Upper lobe of left lung (tissue), 6 donors: Measurements from ENCODE around the gene BRI3. TPM values are rescaled to one million over a fixed set of nuclear protein-coding genes. Genes with fewer than 3 reads are reported as not detected.

Source experiments
- ATAC-seq, 2 donors: fragments of 200-7000 bp; cut with Tn5 transposase; one replicate each; pipeline ENCODE4 v1.9.1; 2022; ENCODE audit warnings: mild to moderate bottlenecking in 2 of 2, moderate library complexity in 2 of 2; ENCODE audit not compliant: low FRiP score in 2 of 2
- DNase-seq, 2 donors: peaks; one replicate each; pipeline ENCODE4 v3.0.0-alpha.2; 2019 to 2020
- H3K27ac ChIP-seq, 4 donors: fragments of 200-600 bp; sonication (generic); one replicate each; pipeline ENCODE4 v1.5.1; 2016 to 2019
- H3K27me3 ChIP-seq, 4 donors: fragments of 200-600 bp; sonication (generic); one replicate each; pipeline ENCODE4 v1.5.1; 2017 to 2019
- H3K36me3 ChIP-seq, 4 donors: fragments of 200-600 bp; sonication (generic); one replicate each; pipeline ENCODE4 v1.5.1; 2016 to 2019
- H3K4me1 ChIP-seq, 4 donors: fragments of 200-600 bp; sonication (generic); one replicate each; pipeline ENCODE4 v1.5.1; 2018 to 2019
- H3K4me3 ChIP-seq, 4 donors: fragments of 200-600 bp; sonication (generic); one replicate each; pipeline ENCODE4 v1.5.1; 2017 to 2019; ENCODE audit warnings: mild to moderate bottlenecking in 2 of 4, moderate library complexity in 1 of 4
- H3K9me3 ChIP-seq, 4 donors: fragments of 200-600 bp; sonication (generic); one replicate each; pipeline ENCODE4 v1.5.1; 2018 to 2019
- EP300 ChIP-seq, 4 donors: sonication (generic); formaldehyde crosslinking; IDR thresholded peaks; one replicate each; pipeline ENCODE4 v1.5.1; 2017; ENCODE audit warnings: antibody characterized with exemption in 4 of 4, control low read depth in 2 of 4
- POLR2A ChIP-seq, 4 donors: fragments of 450-650 bp; IDR thresholded peaks; one replicate each; pipeline ENCODE4 v1.5.1; 2016 to 2017; ENCODE audit warnings: antibody characterized with exemption in 4 of 4, mild to moderate bottlenecking in 2 of 4
- POLR2AphosphoS5 ChIP-seq, 2 donors: sonication (generic); formaldehyde crosslinking; IDR thresholded peaks; one replicate each; pipeline ENCODE4 v1.5.1; 2017; ENCODE audit warnings: antibody characterized with exemption in 2 of 2
- WGBS, 2 donors: methylation state at CpG; one replicate each; pipeline ENCODE4 v1.1.5; 2017 to 2018; 5-methylcytosine and 5-hydroxymethylcytosine counted together
- total RNA-seq, 6 donors: library from RNA; depleted of rRNA in 4 of 6; stranded (reverse); fragments of >200 nt in 4 of 6; gene quantifications; one replicate each; pipeline versions ENCODE4 v1.1.0 to v1.2.1, GENCODE V29; 2016 to 2021
- TF ChIP-seq, protein P1 (sequence below), 6 experiments: fragments of 450-650 bp in 4 of 6; fragments of 200-600 bp in 2 of 6; sonication (generic) in 2 of 6; IDR thresholded peaks; one replicate each; pipeline ENCODE4 v1.5.1; 2016 to 2019; ENCODE audit warnings: antibody characterized with exemption in 6 of 6
- donor health status: DM: no; HTN: no; CAD: no; lungs with moderate emphysema.
- donor health status: DM: no; HTN: yes; CAD: no; lungs with severe emphysema.

BRI3 gene
- total RNA-seq, 6 donors from 2014 or later, result 113 to 703 (median 143) TPM

GRCh38 chr7:98324782-98325181, 43.3 kb downstream of the BRI3 start:
- Histone ChIP-seq H3K27me3 (no peaks in the 10 kb centered on the region), H3K27ac (no peak overlapping the region), H3K9me3 (no peaks in the 10 kb centered on the region), H3K4me3 (no peak overlapping the region), H3K36me3 (no peaks in the 10 kb centered on the region), H3K4me1 (no peaks in the 10 kb centered on the region)
- no peak for ATAC-seq
- TF ChIP-seq EP300 (IDR thresholded peaks at IDR 0.05), result no peak
- TF ChIP-seq POLR2A (IDR thresholded peaks at IDR 0.05), result no peak
- TF ChIP-seq POLR2AphosphoS5 (IDR thresholded peaks at IDR 0.05), result no peak
- TF ChIP-seq, protein P1, sequence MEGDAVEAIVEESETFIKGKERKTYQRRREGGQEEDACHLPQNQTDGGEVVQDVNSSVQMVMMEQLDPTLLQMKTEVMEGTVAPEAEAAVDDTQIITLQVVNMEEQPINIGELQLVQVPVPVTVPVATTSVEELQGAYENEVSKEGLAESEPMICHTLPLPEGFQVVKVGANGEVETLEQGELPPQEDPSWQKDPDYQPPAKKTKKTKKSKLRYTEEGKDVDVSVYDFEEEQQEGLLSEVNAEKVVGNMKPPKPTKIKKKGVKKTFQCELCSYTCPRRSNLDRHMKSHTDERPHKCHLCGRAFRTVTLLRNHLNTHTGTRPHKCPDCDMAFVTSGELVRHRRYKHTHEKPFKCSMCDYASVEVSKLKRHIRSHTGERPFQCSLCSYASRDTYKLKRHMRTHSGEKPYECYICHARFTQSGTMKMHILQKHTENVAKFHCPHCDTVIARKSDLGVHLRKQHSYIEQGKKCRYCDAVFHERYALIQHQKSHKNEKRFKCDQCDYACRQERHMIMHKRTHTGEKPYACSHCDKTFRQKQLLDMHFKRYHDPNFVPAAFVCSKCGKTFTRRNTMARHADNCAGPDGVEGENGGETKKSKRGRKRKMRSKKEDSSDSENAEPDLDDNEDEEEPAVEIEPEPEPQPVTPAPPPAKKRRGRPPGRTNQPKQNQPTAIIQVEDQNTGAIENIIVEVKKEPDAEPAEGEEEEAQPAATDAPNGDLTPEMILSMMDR (IDR thresholded peaks at IDR 0.05), result no peak
- 91 to 95% methylated on average over 6 of the region's 6 CpGs for WGBS, 2 donors
- DNase-seq, result no peak

GRCh38 chr7:98329100-98329790, 47.8 kb downstream of the BRI3 start:
- ATAC-seq (no peak), DNase-seq (no peak)
- H3K27ac ChIP-seq, result no peak overlapping the region
- H3K4me1 ChIP-seq, result no peaks in the 10 kb centered on the region
- H3K4me3 ChIP-seq, result no peak overlapping the region
- TF ChIP-seq, protein P1 (IDR thresholded peaks at IDR 0.05), result no peak
- TF ChIP-seq POLR2A (IDR thresholded peaks at IDR 0.05) (no peak), POLR2AphosphoS5 (IDR thresholded peaks at IDR 0.05) (no peak), EP300 (IDR thresholded peaks at IDR 0.05) (no peak)
- H3K36me3 ChIP-seq, result no peaks in the 10 kb centered on the region
- WGBS, 2 donors, result 71 to 79% methylated on average over 14 of the region's 14 CpGs
- H3K9me3 ChIP-seq, result no peaks in the 10 kb centered on the region
- no peaks in the 10 kb centered on the region for H3K27me3 ChIP-seq

DNA sequence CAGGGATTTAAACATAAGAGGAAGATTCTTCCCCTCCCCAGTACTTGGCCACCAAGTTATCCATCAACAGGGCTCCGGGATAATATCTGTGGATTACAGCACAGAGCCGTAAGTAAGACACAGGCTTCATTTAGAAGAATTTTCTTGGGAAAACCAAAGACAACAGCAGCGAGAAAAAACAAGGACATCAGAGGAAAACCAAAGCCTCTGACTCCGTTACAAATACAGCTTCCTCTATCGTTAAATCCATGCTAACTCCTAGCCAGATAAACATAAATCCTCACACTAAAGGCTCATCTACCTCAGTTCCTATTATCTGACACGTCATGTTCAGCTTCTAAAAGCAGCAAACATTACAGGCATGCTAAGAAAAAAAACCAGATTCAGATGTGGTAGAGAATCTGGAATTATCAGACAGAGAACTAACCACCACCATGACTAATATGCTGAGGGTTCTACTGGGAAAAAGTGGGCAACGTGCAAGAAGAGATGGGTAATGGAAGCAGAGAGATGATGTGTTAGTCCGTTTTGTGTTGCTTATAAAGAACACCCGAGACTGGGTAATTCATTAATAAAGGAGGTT, 48.4 kb downstream of the BRI3 start:
- 79 to 84% methylated on average over 9 of the region's 9 CpGs for WGBS, 2 donors
- Histone ChIP-seq H3K27ac (no peak overlapping the region), H3K9me3 (no peaks in the 10 kb centered on the region), H3K4me1 (no peaks in the 10 kb centered on the region), H3K27me3 (no peaks in the 10 kb centered on the region), H3K4me3 (no peak overlapping the region), H3K36me3 (no peaks in the 10 kb centered on the region)
- ATAC-seq, result no peak
- TF ChIP-seq, protein P1 (IDR thresholded peaks at IDR 0.05), result no peak
- TF ChIP-seq POLR2A (IDR thresholded peaks at IDR 0.05), result no peak
- no peak for TF ChIP-seq EP300 (IDR thresholded peaks at IDR 0.05)
- TF ChIP-seq POLR2AphosphoS5 (IDR thresholded peaks at IDR 0.05), result no peak
- DNase-seq, result no peak

DNA sequence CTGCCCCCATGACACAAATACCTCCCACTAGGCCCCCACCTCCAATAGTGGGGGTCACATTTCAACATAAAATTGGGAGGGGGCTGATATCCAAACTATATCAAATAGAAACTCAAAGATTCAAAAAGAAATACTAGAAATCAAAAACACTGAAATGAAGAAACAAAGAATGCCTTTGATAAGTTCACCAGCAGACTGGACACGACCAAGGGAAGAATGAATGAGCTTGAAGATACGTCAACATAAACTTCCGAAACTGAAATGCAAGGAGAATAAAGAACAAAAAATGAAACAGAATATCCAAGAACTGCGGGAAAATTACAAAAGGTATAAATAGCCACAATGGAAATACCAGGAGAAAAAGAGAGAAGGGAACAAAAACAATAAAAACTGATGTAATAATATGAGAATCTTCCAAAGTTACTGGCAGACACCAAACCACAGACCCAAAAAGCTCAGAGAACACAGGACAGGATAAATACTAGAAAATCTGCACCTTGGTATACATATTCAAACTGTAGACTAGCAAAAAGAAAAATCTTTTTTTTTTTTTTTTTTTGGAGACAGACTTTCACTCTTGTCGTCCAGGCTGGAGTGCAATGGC, 49.5 kb downstream of the BRI3 start:
- no peaks in the 10 kb centered on the region for H3K36me3 ChIP-seq
- TF ChIP-seq EP300 (IDR thresholded peaks at IDR 0.05), result no peak
- no peak for TF ChIP-seq POLR2AphosphoS5 (IDR thresholded peaks at IDR 0.05)
- no peak for TF ChIP-seq POLR2A (IDR thresholded peaks at IDR 0.05)
- TF ChIP-seq, protein P1 (IDR thresholded peaks at IDR 0.05), result no peak
- WGBS, 2 donors, result 95 to 97% methylated on average over 5 of the region's 5 CpGs
- H3K4me3 ChIP-seq, result no peak overlapping the region
- no peak overlapping the region for H3K27ac ChIP-seq
- no peaks in the 10 kb centered on the region for H3K27me3 ChIP-seq
- no peaks in the 10 kb centered on the region for H3K9me3 ChIP-seq
- DNase-seq (no peak), ATAC-seq (no peak)
- no peaks in the 10 kb centered on the region for H3K4me1 ChIP-seq
